ENCODE measurements around the gene MYO1C. TPM values are rescaled to one million over a fixed set of nuclear protein-coding genes. Genes with fewer than 3 reads are reported as not detected.
"Not testable (repeated sequence)": the region's sequence is repeated elsewhere in the genome, so short reads cannot be mapped to it uniquely, and the experiment has no call there.

Gene MYO1C
- polyA plus RNA-seq, 3 donors, result 66.4 to 70.2 (median 70.0) TPM

GRCh38 chr17:1467258-1467657 lies 25.2 kb downstream of the MYO1C start:
- DNase-seq (ENCODE audit: low read depth in 3 of 3, low spot score in 2 of 3), result no peak

GRCh38 chr17:1464186-1464585 lies 28.3 kb downstream of the MYO1C start:
- no peak for DNase-seq (ENCODE audit: low read depth in 3 of 3, low spot score in 2 of 3)

GRCh38 chr17:1462164-1463112 lies 30.0 kb downstream of the MYO1C start:
- DNase-seq (ENCODE audit: low read depth in 3 of 3, low spot score in 2 of 3), result no peak

- DNase-seq (ENCODE audit: low read depth in 3 of 3, low spot score in 2 of 3), result no peak
Observed at GRCh38 chr17:1461198-1461944, 31.1 kb downstream of the MYO1C start.

- DNase-seq (ENCODE audit: low read depth in 3 of 3, low spot score in 2 of 3), result no peak
Observed at GRCh38 chr17:1460233-1460632, 32.3 kb downstream of the MYO1C start.

GRCh38 chr17:1455797-1456599 lies 36.5 kb downstream of the MYO1C start, which contains the start of gene CRK:
Gene CRK, minus strand, starts transcription at chr17:1456232. Its CDS starts 115 bp downstream, at chr17:1456117.
- DNase-seq (ENCODE audit: low read depth in 3 of 3, low spot score in 2 of 3), result peak; percentile 93 to 94 (median 94)

GRCh38 chr17:1455291-1455796 lies 37.1 kb downstream of the MYO1C start:
- peak in 2 of 3 donors; percentile 36 to 51 for DNase-seq (ENCODE audit: low read depth in 3 of 3, low spot score in 2 of 3)

GRCh38 chr17:1454541-1454940 lies 37.9 kb downstream of the MYO1C start:
- no peak for DNase-seq (ENCODE audit: low read depth in 3 of 3, low spot score in 2 of 3)

GRCh38 chr17:1453694-1454093 lies 38.8 kb downstream of the MYO1C start:
- not testable (repeated sequence) for DNase-seq (ENCODE audit: low read depth in 3 of 3, low spot score in 2 of 3)

- DNase-seq (ENCODE audit: low read depth in 3 of 3, low spot score in 2 of 3), result no peak
Observed at GRCh38 chr17:1452836-1453235, 39.6 kb downstream of the MYO1C start.

- DNase-seq (ENCODE audit: low read depth in 3 of 3, low spot score in 2 of 3), result not testable (repeated sequence)
Observed at GRCh38 chr17:1450261-1450660, 42.2 kb downstream of the MYO1C start.

GRCh38 chr17:1449412-1449967 lies 43.0 kb downstream of the MYO1C start:
- DNase-seq (ENCODE audit: low read depth in 3 of 3, low spot score in 2 of 3), result no peak

- no peak for DNase-seq (ENCODE audit: low read depth in 3 of 3, low spot score in 2 of 3)
Observed at GRCh38 chr17:1447052-1447451, 45.4 kb downstream of the MYO1C start.

- no peak for DNase-seq (ENCODE audit: low read depth in 3 of 3, low spot score in 2 of 3)
Observed at GRCh38 chr17:1446201-1446600, 46.3 kb downstream of the MYO1C start.

GRCh38 chr17:1445695-1446094 lies 46.8 kb downstream of the MYO1C start:
- not testable (repeated sequence) for DNase-seq (ENCODE audit: low read depth in 3 of 3, low spot score in 2 of 3)

- not testable (repeated sequence) for DNase-seq (ENCODE audit: low read depth in 3 of 3, low spot score in 2 of 3)
Observed at GRCh38 chr17:1442721-1443120, 49.8 kb downstream of the MYO1C start.

- DNase-seq (ENCODE audit: low read depth in 3 of 3, low spot score in 2 of 3), result no peak
Observed at GRCh38 chr17:1442187-1442586, 50.3 kb downstream of the MYO1C start.

- DNase-seq (ENCODE audit: low read depth in 3 of 3, low spot score in 2 of 3), result no peak
Observed at GRCh38 chr17:1440921-1441320, 51.6 kb downstream of the MYO1C start.

- DNase-seq (ENCODE audit: low read depth in 3 of 3, low spot score in 2 of 3), result no peak
Observed at GRCh38 chr17:1438593-1439083, 53.8 kb downstream of the MYO1C start.

- no peak for DNase-seq (ENCODE audit: low read depth in 3 of 3, low spot score in 2 of 3)
Observed at GRCh38 chr17:1435326-1435725, 57.2 kb downstream of the MYO1C start.

All from right renal cortex interstitium (tissue), 3 donors.